ENCODE data around the gene CYP19A1. TPM values are rescaled to one million over a fixed set of nuclear protein-coding genes. Genes with fewer than 3 reads are reported as not detected.
A peak's percentile ranks its signal among the peaks of the same experiment; 100 is the strongest.
"Not testable (repeated sequence)": the region's sequence is repeated elsewhere in the genome, so short reads cannot be mapped to it uniquely, and the experiment has no call there.

Gene CYP19A1
- total RNA-seq, 1 experiment from 2014 or later = not detected

DNA sequence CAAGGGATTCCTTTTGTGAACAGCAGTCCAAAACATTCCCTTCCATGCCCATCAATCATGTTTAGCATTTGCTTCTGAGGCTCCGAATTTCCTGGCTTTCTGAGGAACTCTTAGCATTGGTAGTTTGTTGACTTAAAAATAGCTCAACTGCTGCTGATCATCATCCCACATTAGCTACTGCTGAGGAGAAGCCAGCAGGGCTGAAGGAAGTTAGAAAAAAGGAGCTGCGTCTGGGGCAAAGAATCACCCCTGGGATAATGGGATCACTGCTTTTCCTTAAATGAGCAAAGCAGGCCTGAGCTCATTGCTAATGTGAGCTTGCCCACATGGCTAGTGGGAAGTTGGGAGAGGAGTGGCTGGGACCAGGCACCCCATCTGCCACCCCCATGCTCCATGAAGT, 39.8 kb downstream of the CYP19A1 start:
- no peak for DNase-seq (ENCODE audit: low spot score)

DNA sequence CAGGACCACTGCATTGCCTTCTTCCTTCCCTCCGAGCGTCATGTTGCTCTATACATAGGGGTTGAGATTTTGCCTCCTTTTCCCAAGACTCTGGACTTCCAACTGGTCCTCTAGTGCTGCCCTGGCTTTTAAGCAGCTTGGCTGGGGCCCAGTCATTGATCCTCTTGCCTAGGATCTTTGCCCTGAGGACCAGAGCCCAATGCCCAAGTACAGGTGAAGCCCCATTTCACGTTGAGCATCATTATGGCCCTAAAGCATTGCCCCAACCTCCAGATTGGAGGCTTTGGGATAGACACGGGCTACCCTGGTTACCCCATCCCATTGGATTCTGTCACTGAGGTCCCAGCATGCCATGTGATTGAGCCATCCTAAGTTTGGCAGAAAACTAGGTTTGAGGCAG, 47.7 kb downstream of the CYP19A1 start:
- DNase-seq (ENCODE audit: low spot score) = no peak

GRCh38 chr15:51289290-51289689, 49.1 kb downstream of the CYP19A1 start:
- DNase-seq (ENCODE audit: low spot score) = no peak

DNA sequence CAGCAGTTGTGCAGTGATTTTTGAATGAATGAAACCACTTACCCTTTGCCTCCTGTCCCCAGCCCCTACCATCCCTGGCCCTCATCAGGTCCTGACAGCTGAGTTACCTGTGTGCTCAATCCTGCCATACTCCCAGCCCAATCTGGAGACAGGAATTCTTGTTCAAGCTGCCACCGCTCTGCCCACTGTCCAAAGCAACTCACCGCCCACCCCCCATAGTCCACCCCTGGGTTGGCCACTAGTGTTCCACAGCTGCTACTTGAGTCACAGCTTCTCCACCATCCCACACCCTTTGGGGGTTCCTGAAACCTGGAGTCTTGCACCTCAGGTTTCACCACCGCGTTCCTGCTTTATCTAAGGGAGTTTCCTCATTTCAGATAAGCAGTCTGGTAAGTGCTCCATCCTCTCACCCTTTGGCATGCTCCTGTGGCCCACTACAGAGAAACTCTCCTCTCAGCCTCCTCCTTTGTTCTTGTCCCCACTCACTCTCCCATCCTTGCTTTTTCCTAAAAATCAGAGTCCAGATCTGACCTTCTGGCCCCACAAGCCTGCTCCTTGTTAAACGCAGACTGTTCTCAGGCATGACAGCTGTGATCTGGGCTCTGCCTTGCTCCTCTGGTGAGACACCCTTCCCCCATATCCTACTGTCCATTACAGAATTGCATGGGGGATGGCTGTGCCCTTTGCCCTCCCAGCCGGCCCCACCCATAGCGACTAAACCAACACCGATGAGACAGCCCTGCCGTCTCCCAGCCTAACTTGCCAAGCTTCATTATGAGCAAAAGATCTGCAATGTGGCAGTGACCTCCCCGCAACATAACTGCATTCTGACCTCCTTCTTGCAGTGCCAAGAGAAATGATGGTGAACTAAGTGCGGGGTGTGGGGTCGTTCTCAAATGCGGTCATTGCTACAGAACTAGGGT, 50.0 kb downstream of the CYP19A1 start:
- DNase-seq (ENCODE audit: low spot score) = peak; percentile 28

DNA sequence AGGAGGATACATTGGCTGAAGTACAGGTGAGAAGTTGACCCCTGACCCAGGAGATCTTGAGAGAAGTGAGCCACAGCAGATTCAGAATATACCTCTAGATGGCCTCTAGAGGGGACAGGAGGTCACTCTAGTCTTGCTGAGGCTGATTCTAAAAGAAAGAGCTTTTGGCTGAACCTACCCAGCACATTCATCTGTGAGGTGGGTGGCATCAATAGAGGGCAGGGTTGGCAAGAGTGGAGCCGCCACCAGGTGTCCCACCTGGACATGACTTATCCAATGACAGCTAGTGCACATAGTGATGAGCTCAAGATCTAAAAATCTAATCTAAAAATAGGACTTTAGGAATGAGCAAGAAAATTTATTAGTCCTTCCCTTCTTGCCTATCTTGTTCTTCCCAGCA, 51.6 kb downstream of the CYP19A1 start:
- peak; percentile 69 for DNase-seq (ENCODE audit: low spot score)

DNA sequence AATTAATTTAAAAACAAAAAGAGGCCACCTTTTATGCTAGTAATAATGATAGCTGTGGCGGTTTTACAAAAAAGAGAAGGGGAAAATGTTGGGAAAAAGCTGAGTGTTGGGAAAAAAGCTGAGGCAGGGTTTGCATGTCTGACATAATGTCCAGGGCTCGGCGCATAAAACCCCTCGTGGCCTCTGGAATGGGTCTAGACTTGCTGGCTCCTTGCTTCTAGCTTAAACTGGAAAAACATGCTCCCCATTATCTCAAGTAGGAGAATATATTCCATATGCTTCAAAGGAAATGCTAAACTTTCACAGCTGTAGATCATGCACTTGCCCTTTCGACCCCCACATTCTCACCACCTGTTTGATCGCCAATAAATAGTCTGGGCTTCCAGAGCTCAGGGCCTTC, 53.0 kb downstream of the CYP19A1 start:
- no peak for DNase-seq (ENCODE audit: low spot score)

GRCh38 chr15:51284871-51285270, 53.5 kb downstream of the CYP19A1 start:
- DNase-seq (ENCODE audit: low spot score) = no peak

DNA sequence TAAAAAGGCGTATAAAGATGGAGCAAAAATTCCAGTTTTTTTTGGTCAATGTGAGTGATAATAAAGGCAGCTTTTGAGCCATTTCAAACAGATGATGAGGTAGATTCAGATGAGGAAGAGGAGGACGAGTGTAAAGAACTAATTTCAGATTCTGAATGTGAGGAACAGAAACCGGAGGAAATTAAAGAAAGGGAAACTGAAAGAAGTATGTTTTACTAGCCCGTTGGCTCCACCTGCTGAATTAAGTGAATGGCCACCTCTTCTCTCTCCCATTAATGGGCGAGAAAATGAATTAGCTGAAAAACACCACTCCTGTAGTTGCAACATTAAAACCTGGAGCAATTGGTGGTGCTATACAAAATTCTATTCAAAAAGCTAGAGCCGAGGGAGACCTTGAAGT, 55.4 kb downstream of the CYP19A1 start:
- DNase-seq (ENCODE audit: low spot score) = no peak

- not testable (repeated sequence) for DNase-seq (ENCODE audit: low spot score)
Measured at GRCh38 chr15:51282241-51282640, 56.2 kb downstream of the CYP19A1 start.

DNA sequence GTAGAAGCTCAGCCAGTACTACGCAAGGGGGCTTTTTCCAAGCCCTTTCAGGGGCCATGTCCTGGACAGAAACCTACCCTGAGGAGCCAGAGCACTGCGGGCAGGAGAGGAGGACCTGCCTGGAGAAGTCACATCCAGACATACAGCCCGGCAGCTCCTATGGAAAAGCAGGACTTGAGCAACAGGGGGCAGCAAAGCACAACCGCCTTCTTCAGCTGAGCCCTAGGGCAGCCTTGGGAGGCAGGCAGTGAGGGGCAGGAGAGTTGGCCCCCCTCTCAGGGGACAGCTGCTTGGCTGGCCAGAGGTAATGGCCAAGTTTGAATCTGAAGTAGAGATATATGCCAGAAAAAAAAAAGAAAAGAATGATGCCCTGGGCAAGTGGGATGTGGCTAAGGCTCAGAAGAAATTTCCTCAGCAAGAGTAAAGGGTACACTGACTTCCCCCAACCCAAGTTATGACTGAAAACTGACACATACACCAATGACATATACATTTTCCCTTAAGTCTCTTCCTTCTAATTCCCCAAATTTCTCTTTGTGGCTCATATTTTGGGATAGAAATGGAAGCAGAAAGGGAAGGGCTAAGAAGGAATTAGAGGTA, 56.9 kb downstream of the CYP19A1 start:
- DNase-seq (ENCODE audit: low spot score) = peak; percentile 59

- DNase-seq (ENCODE audit: low spot score) = no peak
Measured at GRCh38 chr15:51280838-51281237, 57.6 kb downstream of the CYP19A1 start.

DNA sequence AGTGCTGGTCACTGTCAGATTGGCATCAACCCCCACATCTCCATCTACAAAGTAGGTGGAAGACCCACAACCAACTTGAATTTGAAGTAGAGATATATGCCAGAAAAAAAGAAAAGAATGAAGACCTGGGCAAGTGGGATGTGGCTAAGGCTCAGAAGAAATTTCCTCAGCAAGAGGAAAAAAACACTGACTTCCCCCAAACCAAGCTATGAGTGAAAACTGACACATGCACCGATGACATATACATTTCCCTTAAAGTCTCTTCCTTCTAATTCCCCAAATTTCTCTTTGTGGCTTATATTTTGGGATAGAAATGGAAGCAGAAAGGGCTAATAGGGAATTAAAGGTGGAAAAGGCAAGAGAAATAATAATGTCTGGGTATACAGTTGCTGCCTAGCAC, 59.0 kb downstream of the CYP19A1 start:
- DNase-seq (ENCODE audit: low spot score) = no peak

GRCh38 chr15:51277101-51277500, 61.3 kb downstream of the CYP19A1 start:
- DNase-seq (ENCODE audit: low spot score) = no peak

- no peak for DNase-seq (ENCODE audit: low spot score)
Measured at GRCh38 chr15:51274956-51275355, 63.4 kb downstream of the CYP19A1 start.

- DNase-seq (ENCODE audit: low spot score) = no peak
Measured at GRCh38 chr15:51270706-51271105, 67.7 kb downstream of the CYP19A1 start.

DNA sequence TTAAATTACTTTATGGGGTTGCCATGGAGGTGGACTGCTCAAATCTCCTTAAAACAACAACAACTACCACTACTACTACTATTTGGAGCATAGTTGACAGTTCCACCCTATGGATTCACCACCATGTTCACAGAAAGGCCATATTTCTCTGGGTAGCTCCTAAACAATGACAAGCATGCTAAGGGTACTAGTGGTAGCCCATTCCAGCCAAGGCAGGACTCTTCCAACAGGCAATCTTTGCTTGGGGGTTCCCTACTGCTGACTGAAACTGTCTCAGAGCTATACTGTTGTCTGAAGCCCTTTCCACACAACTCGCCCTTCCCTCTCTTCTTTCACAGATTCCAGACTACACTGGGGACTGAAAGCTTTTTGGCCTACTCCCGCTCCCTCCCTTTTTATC, 68.9 kb downstream of the CYP19A1 start:
- no peak for DNase-seq (ENCODE audit: low spot score)

- DNase-seq (ENCODE audit: low spot score) = peak; percentile 42
Measured at GRCh38 chr15:51267703-51268083, 70.7 kb downstream of the CYP19A1 start.

- peak; percentile 13 for DNase-seq (ENCODE audit: low spot score)
Measured at GRCh38 chr15:51267051-51267702, 71.2 kb downstream of the CYP19A1 start.

DNA sequence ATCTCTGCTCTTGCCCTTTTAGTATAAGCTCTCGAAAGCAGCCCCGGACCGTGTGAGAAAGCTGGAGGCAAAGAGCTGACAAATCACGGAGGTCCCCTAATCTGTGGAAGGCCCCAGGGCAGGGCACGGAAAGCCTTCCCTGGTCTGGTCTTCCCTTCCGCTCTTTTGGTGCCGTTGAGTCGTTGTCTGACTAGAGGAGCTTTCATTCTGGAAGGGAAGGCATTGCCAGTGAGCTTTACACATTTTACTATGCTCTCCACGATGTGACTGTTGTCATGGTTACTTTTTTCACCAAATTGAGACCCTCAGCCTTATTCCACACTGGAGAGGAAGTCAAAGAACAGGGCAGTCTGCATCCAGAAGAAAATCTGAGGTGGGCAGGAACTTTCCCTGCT, 71.7 kb downstream of the CYP19A1 start:
- DNase-seq (ENCODE audit: low spot score) = no peak

DNA sequence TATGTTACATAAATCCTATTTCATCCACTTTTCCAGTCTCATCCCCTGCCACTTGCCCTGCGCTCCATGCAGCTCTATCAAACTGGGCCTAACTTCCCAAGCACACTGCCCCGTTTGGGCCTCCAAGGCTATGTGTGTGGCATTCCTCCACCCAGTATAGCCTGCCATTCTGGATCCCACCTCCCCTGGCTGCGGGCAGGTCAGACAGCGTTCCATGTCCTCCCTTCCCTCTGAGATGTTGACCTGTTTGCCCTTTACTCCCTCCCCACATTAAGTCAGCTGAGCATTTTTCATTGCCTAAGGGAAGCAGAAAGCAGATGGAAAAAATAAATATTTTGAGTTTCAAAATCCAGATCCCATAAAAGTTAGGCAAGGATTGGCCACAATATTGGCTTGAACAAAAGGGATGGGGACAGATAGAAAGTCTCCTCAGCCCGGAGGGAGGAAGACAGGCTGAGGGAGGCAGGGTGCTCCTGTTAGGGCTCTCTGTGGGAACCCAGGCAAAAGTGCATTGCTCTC, 73.3 kb downstream of the CYP19A1 start:
- no peak for DNase-seq (ENCODE audit: low spot score)

DNA sequence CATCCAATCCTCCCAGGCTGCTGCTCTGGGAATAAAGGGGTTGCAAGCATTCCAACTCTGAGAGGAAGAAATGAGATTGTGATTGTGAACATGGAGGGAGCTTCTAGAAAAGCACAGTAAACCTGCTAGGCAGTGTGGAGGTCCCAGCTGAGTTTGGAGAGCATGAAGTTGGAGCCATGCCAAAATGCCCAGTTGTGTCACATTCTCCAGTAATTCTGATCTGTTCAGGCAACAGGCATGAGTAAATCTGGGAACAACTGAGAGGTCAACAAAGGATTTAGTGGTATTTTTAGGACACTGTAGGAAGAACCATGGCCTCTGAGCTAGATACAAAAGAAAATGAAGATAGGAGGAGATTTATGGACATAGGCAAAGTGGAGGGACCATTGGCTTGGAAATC, 74.7 kb downstream of the CYP19A1 start:
- no peak for DNase-seq (ENCODE audit: low spot score)

GRCh38 chr15:51263116-51263515, 75.3 kb downstream of the CYP19A1 start:
- no peak for DNase-seq (ENCODE audit: low spot score)

Data from HT-29 (cell line).